NOMO-1 treated with DMSO at 0.1 percent for 48 hours (cell line): ENCODE data around the gene MSMO1.
"Not testable (repeated sequence)": the region's sequence is repeated elsewhere in the genome, so short reads cannot be mapped to it uniquely, and the experiment has no call there.

ENCODE experiments used
- DNase-seq: peaks from one replicate; lab custom pipeline; 2025; ENCODE audit not compliant: unreplicated experiment; lab: John Stamatoyannopoulos, UW

MSMO1 gene

DNA sequence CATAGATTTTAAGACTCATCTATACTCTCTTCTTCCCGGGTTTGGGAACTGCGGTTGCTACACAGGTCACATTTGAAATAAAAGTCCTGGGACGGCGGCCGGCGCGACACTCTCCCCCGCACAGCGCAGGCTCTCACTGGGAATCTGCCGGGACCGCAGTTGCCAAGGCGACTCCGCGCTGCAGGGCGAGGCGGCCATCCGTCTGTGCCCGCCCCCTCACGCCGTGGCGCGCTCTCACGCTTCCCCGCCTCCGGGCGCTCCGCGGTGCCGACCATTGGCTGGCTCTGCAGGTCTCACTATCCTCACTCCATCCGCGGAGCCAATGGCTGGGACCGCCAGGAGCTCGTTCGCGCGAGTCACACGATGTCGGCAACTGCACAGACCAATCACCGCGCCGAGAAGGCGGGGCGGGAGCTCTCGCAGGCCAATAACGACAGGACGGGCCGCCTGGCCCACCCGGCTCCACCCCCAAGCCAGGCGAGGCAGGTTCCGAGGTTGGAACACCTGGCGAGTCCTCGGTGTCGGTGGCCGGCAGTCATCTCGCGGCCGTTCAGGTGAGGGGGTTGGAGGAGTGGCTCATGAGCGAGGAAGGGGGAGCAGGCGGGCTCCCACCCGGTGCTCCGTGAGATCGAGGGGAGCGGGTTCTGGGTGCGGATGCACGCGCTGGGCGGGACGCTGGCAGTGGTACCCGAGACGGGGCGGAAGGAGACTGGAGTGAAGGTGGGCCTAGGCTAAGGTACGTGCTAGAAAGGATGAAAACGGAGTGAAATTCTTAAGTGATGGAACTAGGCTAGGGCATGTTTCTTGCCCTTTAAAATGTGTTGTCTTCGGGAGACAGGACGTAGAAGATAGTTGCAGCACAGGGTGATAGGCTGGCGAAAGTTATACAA is at the start of gene MSMO1:
Gene MSMO1, plus strand, starts transcription at position 459 of the 890 bp plus-strand sequence. CDS start 5,702 bp downstream, outside the sequence.
- DNase-seq = peak; percentile 96

DNA sequence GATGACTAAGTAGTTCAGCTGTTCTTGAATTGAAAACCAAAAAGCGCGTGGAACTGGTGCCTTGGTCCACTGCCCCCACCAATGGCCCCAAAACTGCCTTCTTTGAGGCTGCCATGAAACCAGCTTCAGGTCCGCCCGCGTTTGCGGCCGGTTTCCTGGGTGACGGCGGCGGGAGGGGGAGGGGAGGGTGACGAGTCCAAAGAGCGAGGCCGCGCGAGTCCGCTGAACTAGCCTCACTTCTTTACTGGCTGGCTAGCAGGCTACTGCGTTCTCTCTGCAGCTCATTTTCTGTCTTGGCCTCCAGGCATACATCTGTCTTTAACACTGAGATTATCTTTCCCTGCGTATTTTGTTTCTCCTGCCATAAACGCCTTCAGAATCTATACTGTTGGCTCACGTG is 47.9 kb upstream of the MSMO1 start:
- not testable (repeated sequence) for DNase-seq

DNA sequence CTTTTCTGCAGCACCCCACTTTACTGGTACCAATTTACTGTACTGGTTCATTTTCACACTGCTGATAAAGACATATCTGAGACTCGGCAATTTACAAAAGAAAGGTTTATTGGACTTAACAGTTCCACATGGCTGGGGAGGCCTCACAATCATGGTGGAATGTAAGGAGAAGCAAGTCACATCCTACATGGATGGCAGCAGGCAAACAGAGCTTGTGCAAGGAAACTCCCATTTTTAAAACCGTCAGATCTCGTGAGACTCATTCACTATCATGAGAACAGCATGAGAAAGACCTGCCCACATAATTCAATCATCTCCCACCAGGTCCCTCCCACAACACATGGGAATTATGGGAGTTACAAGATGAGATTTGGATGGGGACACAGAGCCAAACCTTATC is 42.8 kb upstream of the MSMO1 start:
- DNase-seq = not testable (repeated sequence)

DNA sequence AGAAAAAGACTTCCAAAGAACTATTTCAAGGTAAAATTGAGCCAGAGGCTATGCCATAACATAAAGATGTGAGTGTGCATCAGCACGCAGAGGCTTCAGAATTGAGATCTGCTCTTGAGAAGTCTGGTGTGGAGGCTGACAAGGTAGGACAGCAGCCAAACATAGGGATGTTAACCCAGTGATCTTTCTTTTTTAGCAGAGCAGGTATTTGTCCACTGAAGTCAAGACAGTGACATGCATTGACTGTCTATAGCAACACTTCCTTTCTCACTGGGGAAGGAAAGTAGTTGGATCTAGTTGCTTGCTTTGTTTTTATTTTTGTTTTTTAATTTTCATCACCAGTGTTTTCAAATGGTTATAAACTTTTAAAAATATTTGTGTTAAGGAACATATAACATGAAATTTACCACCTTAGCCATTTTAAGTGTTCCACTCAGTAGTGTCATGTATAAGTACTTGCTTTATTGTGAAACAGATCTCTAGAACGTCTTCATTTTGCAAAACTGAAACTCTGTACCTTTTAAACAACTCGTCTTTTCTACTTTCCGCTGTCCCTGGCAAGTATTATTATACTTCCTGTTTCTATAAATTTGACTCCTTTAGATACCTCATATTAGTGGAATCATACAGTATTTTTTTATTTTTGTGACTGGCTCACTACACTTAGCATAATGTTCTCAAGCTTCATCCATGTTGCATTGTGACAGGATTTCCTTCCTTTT is 40.7 kb upstream of the MSMO1 start:
- DNase-seq = peak; percentile 71

DNA sequence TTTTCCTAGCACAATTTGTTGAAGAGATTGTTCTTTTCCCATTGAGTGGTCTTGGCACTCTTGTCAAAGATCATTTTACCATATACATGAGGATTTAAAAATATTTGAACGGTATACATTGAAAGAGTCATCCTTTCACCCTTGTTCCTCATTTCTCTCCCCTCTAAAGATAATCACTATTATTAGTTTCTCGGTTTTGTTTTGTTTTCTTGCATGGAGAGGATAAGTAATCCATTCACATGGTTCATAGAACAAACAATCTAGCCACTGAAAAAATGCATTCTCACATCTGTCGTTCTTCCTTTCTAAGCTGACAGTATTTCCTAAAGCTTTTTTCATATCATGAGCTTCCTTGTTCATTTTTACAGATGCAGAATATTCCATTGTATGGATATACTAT is 39.2 kb upstream of the MSMO1 start:
- DNase-seq = peak; percentile 23

DNA sequence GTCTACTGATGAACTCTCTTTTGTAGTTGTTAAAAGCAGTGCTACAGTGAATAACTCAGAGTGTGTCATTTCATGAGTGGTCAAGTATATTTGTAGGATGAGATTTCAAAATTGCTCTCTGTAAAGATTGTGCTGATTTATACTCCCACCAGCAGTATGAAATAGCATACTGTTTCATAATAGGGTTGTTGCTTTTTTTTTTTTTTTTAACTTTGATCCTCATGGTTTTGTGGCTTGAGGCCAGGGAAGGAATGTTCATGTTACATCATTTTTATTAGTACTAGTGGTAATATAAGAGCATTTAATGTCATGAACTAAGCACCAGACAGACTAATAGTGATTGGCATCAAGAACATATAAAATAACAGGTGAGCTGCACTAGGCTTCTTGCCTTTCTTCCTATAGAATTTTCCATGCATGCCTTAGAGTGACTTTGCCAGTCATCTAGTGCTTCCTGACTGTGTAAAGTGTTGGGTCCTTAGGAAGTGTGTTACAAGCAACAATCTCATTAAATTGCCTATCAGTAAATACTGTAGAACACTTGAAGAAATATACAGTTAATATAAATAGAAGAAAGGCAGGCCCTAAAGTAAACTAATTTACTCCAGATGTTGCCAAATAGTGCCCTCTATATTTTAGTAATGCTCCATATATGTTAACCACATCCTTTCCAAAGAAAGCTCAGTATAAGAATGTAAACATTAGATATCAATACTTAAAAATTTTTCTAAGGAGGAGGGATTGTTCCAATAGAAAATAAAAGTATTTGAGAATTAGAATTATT is 38.6 kb upstream of the MSMO1 start:
- peak; percentile 23 for DNase-seq

DNA sequence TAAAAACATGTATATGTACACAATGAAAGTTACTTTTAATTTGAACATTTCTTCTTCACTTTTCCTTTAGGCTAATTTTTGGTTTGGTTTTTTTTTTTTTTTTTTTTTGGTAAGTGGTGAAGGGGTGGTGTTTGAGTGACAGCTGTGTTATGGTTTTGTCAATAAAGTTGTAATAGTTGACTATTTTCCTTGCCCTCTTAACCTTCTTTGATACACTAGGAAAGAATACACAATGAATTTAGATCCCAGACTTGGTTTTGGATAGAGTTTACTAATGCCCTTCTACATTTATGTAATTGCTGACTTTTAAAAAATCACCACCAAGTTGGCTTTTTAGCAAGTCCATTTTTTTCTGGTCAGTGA is 38.1 kb upstream of the MSMO1 start:
- DNase-seq = no peak

DNA sequence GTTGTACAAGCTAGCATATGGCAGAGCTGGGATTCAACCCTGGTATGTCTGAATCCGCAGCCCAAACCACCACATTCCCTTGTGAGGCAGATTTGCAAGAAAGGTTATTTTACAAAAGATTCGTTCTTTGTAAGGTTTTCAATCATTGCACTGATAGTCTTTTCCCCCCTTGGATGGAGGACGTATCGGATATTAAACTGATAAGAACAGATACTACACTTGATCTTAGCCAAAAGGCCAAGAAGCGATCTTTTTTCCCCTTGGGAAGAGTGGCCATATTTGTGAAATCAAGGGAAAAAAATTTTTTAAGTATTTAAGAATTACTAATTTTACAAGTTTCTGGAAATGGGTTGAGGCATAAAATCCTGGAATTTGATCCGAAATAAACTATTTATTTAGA is 34.4 kb upstream of the MSMO1 start:
- DNase-seq = no peak

DNA sequence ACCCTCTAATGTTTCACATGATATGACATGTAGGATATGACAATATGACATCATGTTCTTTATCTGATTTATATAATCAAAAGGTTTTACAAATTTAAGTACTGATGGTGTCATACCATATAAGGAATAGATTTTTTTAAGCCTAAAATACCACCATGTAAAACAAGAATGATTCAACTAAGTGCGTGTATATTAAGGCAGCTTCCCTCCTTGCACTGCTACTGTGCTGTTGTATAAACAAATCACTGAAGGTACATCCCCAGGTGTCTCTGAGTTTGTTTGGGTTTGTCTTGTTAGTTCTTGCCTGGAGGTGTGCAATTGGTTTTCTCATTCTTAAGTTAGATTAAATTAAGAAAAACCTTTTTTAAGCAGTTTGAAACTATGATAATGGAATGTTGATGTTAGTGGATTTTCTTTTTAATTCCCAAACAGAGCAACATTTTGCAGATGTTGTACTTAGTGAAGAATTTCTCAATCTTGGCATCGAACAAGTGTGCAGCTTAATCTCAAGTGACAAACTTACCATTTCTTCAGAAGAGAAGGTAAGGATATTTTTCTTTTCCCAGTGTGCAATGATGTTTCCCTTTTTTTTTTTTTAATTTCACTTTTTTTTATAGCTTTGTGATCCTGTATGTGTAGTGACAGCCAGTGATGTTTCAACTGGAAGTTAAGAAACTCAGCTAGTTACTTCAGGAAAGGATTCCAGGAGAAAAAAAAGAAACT is 33.4 kb upstream of the MSMO1 start:
- DNase-seq = no peak

DNA sequence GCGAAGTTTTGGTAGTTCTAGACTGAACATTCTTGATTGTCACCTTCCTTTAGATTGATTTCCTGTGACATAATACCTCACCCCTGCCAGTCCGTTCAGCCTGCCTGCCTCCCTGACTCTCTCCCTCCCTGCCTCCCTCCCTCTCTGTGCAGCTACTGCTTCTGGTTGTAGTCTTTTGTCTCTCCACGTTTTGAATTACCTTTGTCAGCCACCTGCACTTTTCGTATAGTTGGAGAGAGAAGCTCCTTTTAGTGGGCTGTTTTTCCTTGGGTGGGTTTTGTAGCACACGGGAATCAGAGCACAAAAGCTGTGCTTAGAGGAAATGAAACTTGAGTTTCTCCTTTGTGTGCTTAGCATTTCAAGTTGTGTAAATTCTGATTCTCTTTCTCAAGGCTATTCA is 32.6 kb upstream of the MSMO1 start:
- peak; percentile 57 for DNase-seq

DNA sequence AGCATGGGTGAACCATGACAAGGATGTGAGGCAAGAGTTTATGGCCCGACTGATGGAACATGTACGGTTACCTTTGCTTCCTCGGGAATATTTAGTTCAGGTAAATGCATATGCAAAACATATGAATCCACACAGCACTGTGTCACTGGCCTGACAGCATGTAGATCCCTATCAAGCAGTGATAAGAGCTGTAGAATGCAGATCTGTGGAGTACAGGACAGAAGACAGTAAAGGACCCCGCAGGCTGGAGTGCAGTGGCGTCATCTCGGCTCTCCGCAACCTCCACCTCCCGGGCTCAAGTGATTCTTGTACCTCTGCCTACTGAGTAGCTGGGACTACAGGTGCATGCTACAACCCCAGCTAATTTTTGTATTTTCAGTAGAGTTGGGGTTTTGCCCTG is 29.8 kb upstream of the MSMO1 start:
- DNase-seq = no peak

DNA sequence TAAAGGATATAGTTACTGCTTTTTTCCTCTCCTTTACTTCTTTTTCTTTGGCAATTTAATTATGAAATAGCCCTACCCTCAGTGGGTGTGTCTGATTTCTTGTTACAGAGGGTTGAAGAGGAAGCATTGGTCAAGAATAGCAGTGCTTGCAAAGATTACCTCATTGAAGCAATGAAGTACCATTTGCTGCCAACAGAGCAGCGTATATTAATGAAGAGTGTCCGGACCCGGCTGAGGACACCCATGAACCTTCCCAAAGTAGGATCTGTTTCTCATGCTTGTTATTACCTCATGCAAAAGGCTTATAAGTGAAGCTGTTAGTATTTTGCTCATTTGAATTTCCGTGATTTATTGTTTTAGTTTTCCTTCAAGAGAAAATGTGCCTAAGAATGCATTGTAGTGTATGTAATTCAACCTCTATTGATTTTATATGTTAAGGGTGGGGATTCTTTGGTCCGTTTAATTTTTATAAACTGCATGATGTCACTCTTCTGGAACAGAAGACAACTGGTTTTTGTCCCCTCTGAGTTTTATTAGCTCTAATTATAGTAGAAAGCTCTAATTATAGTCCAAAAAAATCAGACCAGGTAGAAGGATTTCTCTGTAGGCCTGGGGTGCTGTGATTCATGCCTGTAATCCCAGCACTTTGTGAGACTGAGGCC is 27.9 kb upstream of the MSMO1 start:
- peak; percentile 83 for DNase-seq

DNA sequence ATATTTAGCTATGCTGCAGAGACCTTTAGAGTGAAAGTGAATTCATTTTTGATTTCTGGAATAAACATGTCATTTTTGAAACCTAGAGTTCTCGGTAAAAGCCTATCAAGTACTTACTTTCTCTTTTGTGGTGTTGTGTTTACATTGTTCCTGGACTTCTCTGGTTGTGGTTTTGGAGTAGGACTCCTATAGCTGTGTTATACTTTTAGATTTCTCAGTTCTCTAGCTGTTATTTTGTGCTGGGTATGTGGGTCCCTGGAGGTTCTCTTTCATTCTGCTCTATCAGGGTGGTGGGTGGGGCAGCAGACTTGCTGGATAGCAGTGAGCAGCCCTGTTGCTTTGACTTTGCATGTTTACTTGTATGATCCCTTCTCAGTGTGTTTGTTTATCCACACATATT is 25.6 kb upstream of the MSMO1 start:
- DNase-seq = no peak

DNA sequence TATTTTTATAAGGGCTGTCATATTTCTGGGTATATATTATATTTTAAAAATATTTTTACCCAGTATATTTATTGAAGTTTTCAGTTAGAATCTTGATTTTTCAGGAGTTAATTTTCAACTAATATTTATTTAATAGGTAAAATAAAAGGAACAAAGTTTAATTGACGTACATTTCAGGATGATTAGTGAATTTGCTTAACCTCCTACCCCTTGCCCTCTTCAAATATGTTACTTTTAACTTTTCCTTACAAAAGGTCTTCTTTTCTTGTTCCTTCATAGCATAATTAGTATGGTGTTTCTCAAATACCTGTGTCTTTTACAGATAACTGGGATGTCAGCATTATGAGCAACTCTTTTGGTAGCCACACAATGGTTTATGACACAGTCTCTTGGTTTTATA is 24.8 kb upstream of the MSMO1 start:
- no peak for DNase-seq

DNA sequence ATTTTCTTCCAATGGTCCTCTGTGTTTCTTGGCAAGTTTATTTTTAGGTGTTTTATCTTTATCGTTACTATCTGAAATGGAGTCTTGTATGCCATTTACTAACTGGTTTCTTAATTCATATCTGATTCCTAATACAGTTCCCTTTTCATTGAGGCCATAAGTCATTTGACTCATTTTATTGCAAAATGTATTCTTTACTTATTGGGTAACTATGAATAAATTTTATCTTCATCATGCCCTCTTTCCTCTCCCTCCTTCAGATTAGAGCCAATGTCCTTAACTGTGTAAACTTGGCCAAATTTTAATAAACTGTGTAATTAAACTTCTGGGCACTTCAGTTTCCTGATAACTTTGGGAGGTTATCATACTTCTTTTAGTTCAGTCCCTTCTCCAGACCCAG is 19.3 kb upstream of the MSMO1 start:
- peak; percentile 37 for DNase-seq

DNA sequence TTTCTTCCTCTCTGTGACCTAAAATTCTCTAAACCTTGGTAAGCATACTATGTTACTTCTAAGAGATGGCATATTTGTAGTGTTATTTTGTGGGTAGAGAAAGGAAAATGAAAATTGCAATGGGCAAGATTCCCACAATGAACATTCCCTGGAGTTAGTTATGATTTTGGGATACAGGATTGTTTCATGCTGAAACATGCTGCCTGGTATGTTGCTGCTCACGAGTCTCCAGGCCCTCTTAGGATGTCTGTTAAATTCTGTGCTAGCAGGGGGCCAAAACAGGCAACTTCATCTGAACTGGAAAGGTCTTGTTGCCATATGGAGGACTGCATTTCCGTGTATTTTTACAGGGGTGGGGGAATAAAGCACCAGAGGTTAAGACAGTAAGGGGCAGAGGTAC is 18.9 kb upstream of the MSMO1 start:
- DNase-seq = no peak

DNA sequence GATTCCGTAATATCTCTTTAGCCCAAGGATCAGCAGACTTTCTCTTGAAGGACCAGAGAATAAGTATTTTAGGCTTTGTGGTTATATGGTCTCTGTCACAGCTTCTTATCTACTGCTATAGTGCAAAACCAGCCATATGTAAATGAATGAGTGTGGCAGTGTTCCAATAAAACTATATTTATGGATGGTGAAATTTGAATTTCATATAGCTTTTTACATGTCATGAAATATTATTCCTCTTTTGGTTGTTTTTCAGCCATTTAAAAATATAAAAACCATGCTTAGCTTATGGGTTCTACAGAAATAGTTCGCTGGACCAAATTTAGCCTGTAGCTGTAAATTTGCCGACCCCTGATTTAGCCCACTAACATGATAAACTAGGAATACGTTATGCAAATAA is 18.0 kb upstream of the MSMO1 start:
- DNase-seq = no peak

DNA sequence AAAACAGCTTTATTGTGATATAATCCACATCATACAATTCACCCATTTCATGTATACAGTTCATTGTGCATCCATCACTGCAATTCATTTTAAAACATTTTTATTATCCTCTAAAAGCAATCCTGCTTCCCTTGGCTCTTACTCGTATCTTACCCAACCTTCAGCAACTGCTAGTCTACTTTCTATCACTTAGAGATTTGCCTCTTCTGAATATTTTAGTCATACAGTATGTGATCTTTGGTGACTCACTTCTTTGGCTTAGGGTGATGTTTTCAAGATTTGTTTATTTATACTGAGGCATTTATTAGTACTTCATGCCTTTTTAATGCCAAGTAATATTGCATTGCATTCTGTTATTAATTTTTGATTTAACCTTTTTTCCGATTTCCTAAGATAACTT is 15.0 kb upstream of the MSMO1 start:
- no peak for DNase-seq

DNA sequence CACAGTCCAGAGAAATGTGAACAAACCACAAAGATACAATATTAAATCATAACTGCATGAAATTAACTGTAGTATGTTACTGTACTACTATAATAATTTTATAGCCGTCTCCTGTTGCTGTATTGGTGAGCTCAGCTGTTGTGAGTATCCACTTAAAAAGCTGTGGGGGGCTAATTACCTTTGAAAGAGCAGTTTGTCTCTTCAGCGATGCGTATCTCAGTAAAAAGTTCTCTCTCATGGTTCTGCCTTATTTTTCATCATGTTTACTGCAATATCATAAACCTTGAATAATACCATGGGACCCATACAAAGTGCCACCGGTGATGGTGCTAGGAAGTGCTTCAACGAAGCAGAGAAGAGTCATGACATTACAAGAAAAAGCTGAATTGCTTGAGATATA is 8.4 kb upstream of the MSMO1 start:
- DNase-seq = no peak

DNA sequence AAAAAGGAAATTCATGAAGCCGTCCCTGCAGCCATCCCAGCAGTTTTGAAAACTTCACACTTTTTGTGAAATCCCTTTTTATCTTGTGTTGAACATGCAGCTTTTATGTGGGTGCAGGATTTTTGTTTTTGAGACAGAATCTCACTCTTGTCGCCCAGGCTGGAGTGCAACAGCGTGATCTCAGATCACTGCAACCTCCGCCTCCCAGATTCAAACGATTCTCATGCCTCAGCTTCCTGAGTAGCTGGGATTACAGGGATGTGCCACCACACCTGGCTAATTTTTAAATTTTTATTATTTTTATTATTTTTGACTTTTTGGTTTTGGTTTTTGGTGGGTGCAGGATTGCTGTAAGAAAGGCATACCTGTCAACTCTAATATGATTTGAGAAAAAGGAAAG is 8.0 kb upstream of the MSMO1 start:
- DNase-seq = no peak
